T47D (cell line): ENCODE measurements around the gene HDGF.
"Not testable (repeated sequence)": the region's sequence is repeated elsewhere in the genome, so short reads cannot be mapped to it uniquely, and the experiment has no call there.

Source experiments
- DNase-seq, 2 experiments: peaks; one replicate each; pipeline versions ENCODE4 v3.0.0 to v3.0.0-alpha.2; 2011 to 2012; ENCODE audit warnings: low read depth in 1 of 2, low spot score in 1 of 2
- JUND ChIP-seq: IDR thresholded peaks from 2 replicates; pipeline ENCODE4 v1.6.1; 2012; ENCODE audit warnings: low read depth
- in situ Hi-C: cut with HindIII; loops from 2 replicates; pipeline ENCODE4 v1.10.0; 2016; ENCODE audit warnings: low sequenced_read_pairs, low pct_unique_long_range_greater_than_20kb

The HDGF gene

GRCh38 chr1:156776942-156777341, 25.5 kb upstream of the HDGF start:
- TF ChIP-seq JUND, result no peak
- in situ Hi-C loops, result no loop called here
- DNase-seq, result no peak

- no peak for DNase-seq
- TF ChIP-seq JUND, result no peak
- in situ Hi-C loops, result no loop called here
Observed at GRCh38 chr1:156775799-156776198, 24.3 kb upstream of the HDGF start.

GRCh38 chr1:156773607-156774006, 22.1 kb upstream of the HDGF start:
- TF ChIP-seq JUND, result no peak
- peak in 1 of 2 experiments; percentile 24 for DNase-seq
- in situ Hi-C loops, result no loop called here

- TF ChIP-seq JUND, result no peak
- DNase-seq, result no peak
- in situ Hi-C loops, result no loop called here
Observed at GRCh38 chr1:156772728-156773497, 21.4 kb upstream of the HDGF start.

GRCh38 chr1:156772222-156772621, 20.7 kb upstream of the HDGF start:
- in situ Hi-C loops, result no loop called here
- DNase-seq, result no peak
- no peak for TF ChIP-seq JUND

- in situ Hi-C loops, result no loop called here
- TF ChIP-seq JUND, result no peak
- DNase-seq, result no peak
Observed at GRCh38 chr1:156768610-156769295, 17.3 kb upstream of the HDGF start.

- in situ Hi-C loops, result no loop called here
- peak in 1 of 2 experiments; percentile 29 for DNase-seq
Observed at GRCh38 chr1:156767879-156768604, 16.6 kb upstream of the HDGF start.

GRCh38 chr1:156767101-156767878, 15.8 kb upstream of the HDGF start, which contains the start of gene PRCC:
Gene PRCC (plus strand): TSS chr1:156767535. CDS start chr1:156767772, 237 bp downstream.
- no peak for TF ChIP-seq JUND
- peak; percentile 76 to 100 for DNase-seq
- in situ Hi-C loops, result no loop called here

More at GRCh38 chr1:156767879-156768604, 16.6 kb upstream of the HDGF start:
- no peak for TF ChIP-seq JUND

GRCh38 chr1:156766298-156767100, 15.0 kb upstream of the HDGF start:
- no peak for TF ChIP-seq JUND
- no peak for DNase-seq
- in situ Hi-C loops, result no loop called here

GRCh38 chr1:156765666-156766065, 14.2 kb upstream of the HDGF start:
- no peak for DNase-seq
- no peak for TF ChIP-seq JUND
- in situ Hi-C loops, result no loop called here

- DNase-seq, in situ Hi-C loops: not testable (repeated sequence)
Observed at GRCh38 chr1:156765136-156765535, 13.7 kb upstream of the HDGF start.

- no peak for TF ChIP-seq JUND
- in situ Hi-C loops, result no loop called here
- no peak for DNase-seq
Observed at GRCh38 chr1:156760796-156761104, 9.3 kb upstream of the HDGF start.
